ENCODE results near the gene SPRR2A.
"Not testable (repeated sequence)": the region's sequence is repeated elsewhere in the genome, so short reads cannot be mapped to it uniquely, and the experiment has no call there.

Gene SPRR2A

DNA sequence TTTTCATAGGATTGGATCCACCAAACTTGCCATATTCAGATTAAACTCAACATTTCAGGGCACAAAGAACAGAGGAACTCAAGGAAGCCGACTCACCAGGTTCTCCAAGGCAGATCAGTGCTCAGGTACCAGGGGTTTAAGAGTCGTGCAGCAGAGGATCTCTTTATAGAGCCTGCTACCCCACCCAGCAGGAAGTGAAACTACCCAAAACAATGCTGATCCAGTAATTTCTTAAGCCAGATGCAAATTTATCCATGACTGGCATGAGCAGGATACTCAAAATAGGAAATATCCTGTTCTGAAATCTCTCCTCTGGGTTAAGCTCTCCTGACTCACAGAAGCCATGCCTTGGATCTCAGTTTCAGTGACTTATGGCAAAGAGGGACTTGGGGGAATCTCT is at the start of gene SPRR2A:
Gene SPRR2A (minus strand): TSS at position 138 of the 400 bp plus-strand sequence. CDS start 777 bp downstream, outside the sequence.
- DNase-seq (ENCODE audit: low read depth, low spot score): no peak

- no peak for DNase-seq (ENCODE audit: low read depth, low spot score)
These were observed 42.9 kb upstream of the SPRR2A start for GRCh38 chr1:153100245-153100644.

- DNase-seq (ENCODE audit: low read depth, low spot score): no peak
These were observed 42.2 kb upstream of the SPRR2A start for GRCh38 chr1:153099461-153100045.

- DNase-seq (ENCODE audit: low read depth, low spot score): no peak
These were observed 38.5 kb upstream of the SPRR2A start for GRCh38 chr1:153095764-153096163.

- DNase-seq (ENCODE audit: low read depth, low spot score): no peak
These were observed 37.1 kb upstream of the SPRR2A start, which contains the start of gene SPRR2E for GRCh38 chr1:153094426-153094825. SPRR2E (minus strand) TSS chr1:153094526; CDS start chr1:153093751, 775 bp downstream.

DNA sequence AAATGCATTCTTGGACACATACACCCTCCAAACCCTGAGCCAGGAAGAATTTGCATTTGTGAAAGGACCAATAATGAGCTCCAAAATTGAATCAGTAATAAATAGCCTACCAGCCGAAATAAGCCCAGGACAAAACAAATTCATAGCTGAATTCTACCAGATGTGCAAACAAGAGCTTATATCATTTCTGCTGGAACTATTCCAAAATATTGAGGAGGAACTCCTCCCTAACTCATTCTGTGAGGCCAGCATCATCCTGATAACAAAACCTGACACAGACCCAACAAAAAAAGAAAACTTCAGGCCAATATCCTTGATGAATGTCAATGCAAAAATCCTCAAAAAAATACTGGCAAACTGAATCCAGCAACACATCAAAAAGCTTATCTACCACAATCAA is 30.3 kb upstream of the SPRR2A start:
- DNase-seq (ENCODE audit: low read depth, low spot score): no peak

DNA sequence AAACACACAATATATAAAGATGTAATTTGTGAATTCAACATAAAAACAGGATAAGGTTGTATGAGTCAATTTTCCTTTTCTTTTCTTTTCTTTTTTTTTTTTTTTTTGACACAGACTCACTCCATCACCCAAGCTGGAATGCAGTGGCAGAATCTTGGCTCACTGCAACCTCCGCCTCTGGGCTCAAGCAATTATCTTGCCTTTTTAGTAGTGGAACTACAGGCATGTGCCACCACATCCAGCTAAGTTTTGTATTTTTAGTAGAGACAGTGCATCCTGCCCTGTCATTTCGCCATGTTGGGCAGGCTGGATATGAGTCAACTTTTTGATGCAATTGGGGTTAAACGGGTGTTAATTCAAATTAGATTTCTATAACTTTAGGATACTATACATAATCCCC is 24.4 kb upstream of the SPRR2A start:
- DNase-seq (ENCODE audit: low read depth, low spot score): no peak

- no peak for DNase-seq (ENCODE audit: low read depth, low spot score)
These were observed 15.8 kb upstream of the SPRR2A start for GRCh38 chr1:153072806-153073726.

- DNase-seq (ENCODE audit: low read depth, low spot score): no peak
These were observed 14.2 kb upstream of the SPRR2A start, which contains the start of gene SPRR2B for GRCh38 chr1:153071511-153071910. SPRR2B (minus strand) TSS chr1:153071611; CDS start chr1:153070839, 772 bp downstream.

- DNase-seq (ENCODE audit: low read depth, low spot score): no peak
These were observed 12.9 kb upstream of the SPRR2A start for GRCh38 chr1:153070243-153070642.

- no peak for DNase-seq (ENCODE audit: low read depth, low spot score)
These were observed 1.8 kb upstream of the SPRR2A start for GRCh38 chr1:153058826-153059784.

DNA sequence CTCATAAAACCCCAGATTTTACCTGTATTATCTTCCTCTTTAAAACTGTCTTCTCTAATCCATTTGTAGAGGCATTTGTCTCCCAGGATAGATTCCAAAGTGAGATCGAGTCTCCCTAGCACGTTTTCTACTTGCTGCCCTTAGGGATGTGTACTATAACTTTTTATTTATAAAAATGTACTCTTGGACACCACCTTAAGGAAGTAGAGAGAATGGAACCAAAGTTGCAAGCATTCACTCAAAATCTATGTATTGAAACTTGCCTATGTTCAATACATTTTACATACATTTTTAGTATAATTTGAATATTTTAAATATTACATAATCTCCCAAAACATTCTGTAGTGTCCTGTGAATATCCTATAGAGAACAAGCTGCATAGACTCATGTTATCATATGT is 842 bp upstream of the SPRR2A start:
- DNase-seq (ENCODE audit: low read depth, low spot score): no peak

DNA sequence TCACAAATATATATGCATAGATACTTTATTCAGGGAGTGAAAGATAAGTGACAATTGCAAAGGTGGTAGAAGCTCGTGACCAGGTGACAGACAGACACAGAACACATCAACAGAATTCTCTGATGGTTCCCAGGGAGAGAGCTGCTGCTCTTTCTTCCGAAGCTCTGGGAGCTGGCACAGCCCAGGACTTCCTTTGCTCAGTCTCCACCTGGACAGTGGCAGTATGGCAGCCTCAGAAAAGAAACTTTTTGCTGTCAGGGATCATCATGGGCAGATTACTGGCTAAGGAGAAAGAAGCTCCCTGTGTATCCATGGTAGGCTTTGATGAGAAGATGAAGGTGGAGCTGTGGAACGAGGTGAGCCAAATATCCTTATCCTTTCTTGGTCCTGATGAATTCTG is 1.2 kb downstream of the SPRR2A start:
- not testable (repeated sequence) for DNase-seq (ENCODE audit: low read depth, low spot score)

- DNase-seq (ENCODE audit: low read depth, low spot score): no peak
These were observed 8.1 kb downstream of the SPRR2A start for GRCh38 chr1:153049211-153049610.

DNA sequence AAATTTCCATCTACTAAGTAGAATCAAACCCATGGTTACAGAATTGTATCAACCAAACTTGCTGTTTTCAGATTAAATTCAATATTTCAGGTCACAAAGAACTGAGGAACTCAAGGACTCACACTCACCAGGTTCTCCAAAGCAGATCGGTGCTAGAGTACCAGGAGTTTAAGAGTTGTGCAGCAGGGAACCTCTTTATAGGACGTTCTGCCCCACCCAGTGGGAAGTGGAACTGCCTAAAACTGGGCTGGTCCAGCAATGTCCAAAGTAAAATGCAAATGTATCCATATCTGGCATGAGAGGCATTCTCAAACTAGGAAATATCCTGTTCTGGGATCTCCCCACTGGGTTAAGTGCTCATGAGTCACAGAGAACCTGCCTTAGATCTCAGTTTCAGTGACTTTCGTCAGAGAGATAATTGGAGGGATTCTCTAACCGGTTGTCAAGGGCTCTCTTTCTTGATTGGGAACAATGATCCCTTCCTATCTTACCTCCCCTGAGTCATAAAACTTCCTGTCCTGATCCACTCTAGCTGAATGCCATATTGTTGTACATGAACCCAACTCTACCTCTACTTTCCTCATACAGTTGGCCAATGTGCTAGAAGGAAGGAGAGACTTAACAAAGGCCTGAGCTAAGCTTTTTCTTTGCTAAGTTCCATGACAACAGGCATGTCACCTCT is 16.2 kb downstream of the SPRR2A start, which contains the start of gene SPRR2D:
Gene SPRR2D (minus strand): TSS at position 171 of the 682 bp plus-strand sequence. CDS start 774 bp downstream, outside the sequence.
- no peak for DNase-seq (ENCODE audit: low read depth, low spot score)

GRCh38 chr1:153035211-153035610 is 22.1 kb downstream of the SPRR2A start:
- no peak for DNase-seq (ENCODE audit: low read depth, low spot score)

- peak; percentile 32 for DNase-seq (ENCODE audit: low read depth, low spot score)
These were observed 24.5 kb downstream of the SPRR2A start for GRCh38 chr1:153032677-153033308.

DNA sequence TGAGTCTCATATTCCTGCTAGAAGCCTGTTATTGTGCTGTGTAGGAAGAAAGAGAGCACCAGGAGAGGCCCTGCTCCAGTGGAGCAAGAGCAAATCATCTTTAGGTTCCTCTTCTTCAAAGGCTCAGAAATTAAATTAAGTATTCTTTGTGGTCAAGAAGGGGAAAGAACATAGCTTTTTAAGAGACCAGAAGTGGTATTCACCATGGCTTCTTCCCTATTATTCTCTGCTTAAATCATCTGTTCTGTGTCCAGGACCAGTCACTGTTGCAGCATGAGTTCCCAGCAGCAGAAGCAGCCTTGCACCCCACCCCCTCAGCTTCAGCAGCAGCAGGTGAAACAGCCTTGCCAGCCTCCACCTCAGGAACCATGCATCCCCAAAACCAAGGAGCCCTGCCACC is 25.2 kb downstream of the SPRR2A start:
- no peak for DNase-seq (ENCODE audit: low read depth, low spot score)

DNA sequence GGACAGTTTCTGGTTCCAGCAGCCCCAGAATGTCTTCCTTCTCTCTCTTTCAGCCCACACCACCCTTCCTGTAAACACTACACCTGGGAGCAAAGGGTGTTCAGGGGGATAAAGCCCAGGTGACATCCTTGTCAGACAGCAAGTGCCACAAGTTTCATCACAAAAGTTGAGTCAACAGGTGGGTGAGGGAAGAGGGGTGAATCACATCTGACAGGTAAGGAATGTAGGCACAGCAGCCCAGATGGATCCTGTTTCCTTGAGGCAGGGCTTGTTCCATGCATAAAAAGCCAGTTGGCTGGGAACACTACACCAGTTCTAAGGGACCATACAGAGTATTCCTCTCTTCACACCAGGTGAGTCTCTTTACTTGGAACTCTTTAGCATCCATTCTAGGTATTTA is 26.4 kb downstream of the SPRR2A start, which contains the start of gene SPRR1B:
Gene SPRR1B (plus strand): TSS at position 309 of the 400 bp plus-strand sequence. CDS start 1,143 bp downstream, outside the sequence.
- no peak for DNase-seq (ENCODE audit: low read depth, low spot score)

DNA sequence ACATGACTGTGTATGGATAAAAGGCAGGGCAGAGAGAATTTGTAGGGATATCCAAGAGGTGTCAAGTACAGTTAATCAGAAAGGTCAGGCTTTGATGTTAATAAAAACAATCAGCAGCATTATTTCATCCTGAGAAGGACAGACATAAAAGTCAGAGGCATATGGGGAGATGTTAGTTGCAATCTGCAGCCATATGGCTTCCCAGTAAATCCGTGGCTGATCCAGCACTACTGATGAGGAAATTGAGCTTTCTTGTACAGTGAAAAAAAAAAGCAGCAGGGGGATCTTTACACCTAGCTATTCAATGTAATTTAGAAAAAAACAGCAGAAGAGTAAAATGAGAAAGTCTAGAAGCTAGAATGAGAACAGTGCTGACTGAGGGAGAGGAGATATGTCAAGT is 28.5 kb downstream of the SPRR2A start:
- no peak for DNase-seq (ENCODE audit: low read depth, low spot score)
